Measurements from ENCODE around the gene MON2. TPM values are rescaled to one million over a fixed set of nuclear protein-coding genes. Genes with fewer than 3 reads are reported as not detected.

MON2 gene
- total and polyA plus RNA-seq, 2 donors from 2014 or later = 11.6 to 57.9 TPM

DNA sequence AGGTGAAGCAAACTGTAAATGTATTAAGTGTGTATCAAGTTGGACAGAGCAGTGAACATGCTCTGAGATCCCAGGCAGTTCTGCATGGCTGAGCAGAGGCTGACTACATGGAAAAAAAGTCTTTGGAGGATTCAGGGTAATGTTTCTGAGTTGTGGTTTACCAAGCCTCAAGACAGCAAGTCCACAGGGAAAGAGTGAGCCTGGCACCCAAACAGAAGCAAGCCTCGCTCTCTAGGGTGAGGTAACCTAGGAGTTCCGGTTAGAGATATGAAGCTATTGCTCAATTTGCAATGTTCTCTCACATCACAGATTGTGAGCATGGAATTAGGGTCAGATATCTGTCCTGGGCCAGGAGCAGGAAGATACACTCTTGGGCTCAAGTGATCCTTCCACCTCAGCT, 158.6 kb downstream of the MON2 start:
- no peaks in the 10 kb centered on the region for H3K4me1 ChIP-seq (ENCODE audit: control insufficient read depth in 2 of 3, insufficient read depth in 2 of 3, low read depth in 1 of 3, low read length in 3 of 3)
- no peak for FAIRE-seq
- intact Hi-C loops (cut with DNase I) = no loop called here
- TF ChIP-seq CTCF (IDR thresholded peaks at IDR 0.05; ENCODE audit: borderline replicate concordance, extremely low read depth, insufficient read depth) = no peak
- no peak overlapping the region for H3K27ac ChIP-seq (ENCODE audit: low read depth in 2 of 2, low read length in 2 of 2)
- no peak overlapping the region for H3K4me3 ChIP-seq (ENCODE audit: low read length in 3 of 3)
- peak in 3 of 5 donors; percentile 40 to 67 (median 65) for DNase-seq
- no peaks in the 10 kb centered on the region for H3K27me3 ChIP-seq (ENCODE audit: control insufficient read depth, insufficient read depth, low read length)
- no peak overlapping the region for H3K9ac ChIP-seq (ENCODE audit: low read length in 3 of 3)
- H3K9me3 ChIP-seq (ENCODE audit: control insufficient read depth in 2 of 3, insufficient read depth in 1 of 3, low read length in 3 of 3) = no peaks in the 10 kb centered on the region
- no peaks in the 10 kb centered on the region for H3K36me3 ChIP-seq (ENCODE audit: control insufficient read depth in 2 of 3, insufficient read depth in 3 of 3, low read length in 3 of 3)

DNA sequence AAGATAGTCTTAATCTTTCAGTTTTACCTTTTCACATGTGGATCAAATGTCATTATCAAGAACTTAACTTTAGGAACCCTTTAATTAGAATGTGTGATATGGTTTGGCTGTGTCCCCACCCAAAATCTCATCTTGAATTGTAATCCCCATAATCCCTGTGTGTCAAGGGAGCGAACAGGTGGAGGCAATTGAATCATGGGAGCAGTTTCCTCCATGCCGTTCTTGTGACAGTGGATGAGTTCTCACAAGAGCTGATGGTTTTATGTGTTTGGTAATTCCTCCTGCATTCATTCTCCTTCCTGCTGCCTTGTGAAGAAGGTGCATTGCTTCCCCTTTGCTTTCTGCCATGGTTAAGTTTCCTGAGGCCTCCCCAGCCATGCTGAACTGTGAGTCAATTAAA, 160.6 kb downstream of the MON2 start:
- H3K27me3 ChIP-seq (ENCODE audit: control insufficient read depth, insufficient read depth, low read length) = no peaks in the 10 kb centered on the region
- TF ChIP-seq CTCF (IDR thresholded peaks at IDR 0.05; ENCODE audit: borderline replicate concordance, extremely low read depth, insufficient read depth) = no peak
- no peak overlapping the region for H3K4me3 ChIP-seq (ENCODE audit: low read length in 3 of 3)
- DNase-seq (no peak), FAIRE-seq (no peak)
- H3K9me3 ChIP-seq (ENCODE audit: control insufficient read depth in 2 of 3, insufficient read depth in 1 of 3, low read length in 3 of 3) = no peaks in the 10 kb centered on the region
- intact Hi-C loops (cut with DNase I) = no loop called here
- no peak overlapping the region for H3K9ac ChIP-seq (ENCODE audit: low read length in 3 of 3)
- peaks cover 0 to 4% (median 0%) of the 10 kb centered on the region in 3 donors for H3K4me1 ChIP-seq (ENCODE audit: control insufficient read depth in 2 of 3, insufficient read depth in 2 of 3, low read depth in 1 of 3, low read length in 3 of 3)
- no peaks in the 10 kb centered on the region for H3K36me3 ChIP-seq (ENCODE audit: control insufficient read depth in 2 of 3, insufficient read depth in 3 of 3, low read length in 3 of 3)
- H3K27ac ChIP-seq (ENCODE audit: low read depth in 2 of 2, low read length in 2 of 2) = no peak overlapping the region

DNA sequence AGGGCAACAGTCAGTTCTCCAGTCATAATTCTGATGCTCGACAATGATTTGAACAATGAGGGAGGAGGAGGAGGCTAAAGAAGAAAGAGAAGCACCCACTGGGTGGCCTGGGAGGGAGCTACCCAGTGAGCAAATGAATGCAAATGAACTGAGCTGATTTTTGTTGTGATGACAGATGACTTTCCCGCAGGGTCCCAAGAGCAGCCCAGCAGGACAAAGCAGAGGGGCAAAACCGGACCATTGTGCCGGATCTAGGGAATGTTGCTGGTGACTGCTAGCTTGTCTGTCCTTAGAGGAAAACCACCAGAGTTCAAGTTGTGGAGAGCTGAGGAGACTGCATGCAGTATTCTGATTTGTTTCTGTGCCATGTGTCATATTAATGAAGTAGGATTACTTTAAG, 162.8 kb downstream of the MON2 start:
- FAIRE-seq (no peak), DNase-seq (no peak)
- H3K27me3 ChIP-seq (ENCODE audit: control insufficient read depth, insufficient read depth, low read length) = no peaks in the 10 kb centered on the region
- H3K9me3 ChIP-seq (ENCODE audit: control insufficient read depth in 2 of 3, insufficient read depth in 1 of 3, low read length in 3 of 3) = no peaks in the 10 kb centered on the region
- peaks cover 0 to 6% (median 4%) of the 10 kb centered on the region in 3 donors for H3K4me1 ChIP-seq (ENCODE audit: control insufficient read depth in 2 of 3, insufficient read depth in 2 of 3, low read depth in 1 of 3, low read length in 3 of 3)
- H3K36me3 ChIP-seq (ENCODE audit: control insufficient read depth in 2 of 3, insufficient read depth in 3 of 3, low read length in 3 of 3) = no peaks in the 10 kb centered on the region
- intact Hi-C loops (cut with DNase I) = no loop called here
- no peak overlapping the region for H3K4me3 ChIP-seq (ENCODE audit: low read length in 3 of 3)
- no peak for TF ChIP-seq CTCF (IDR thresholded peaks at IDR 0.05; ENCODE audit: borderline replicate concordance, extremely low read depth, insufficient read depth)
- H3K27ac ChIP-seq (ENCODE audit: low read depth in 2 of 2, low read length in 2 of 2) = no peak overlapping the region
- no peak overlapping the region for H3K9ac ChIP-seq (ENCODE audit: low read length in 3 of 3)
